ENCODE data around the gene NUB1.

The NUB1 gene

GRCh38 chr7:151342811-151343210 is 1.2 kb downstream of the NUB1 start:
- Histone ChIP-seq H3K9ac (ENCODE audit: low read depth in 1 of 2, low read length in 2 of 2) (peak overlapping the region; percentile 30 to 83), H3K27ac (ENCODE audit: low read depth, low read length) (peak overlapping the region; percentile 13), H3K4me1 (ENCODE audit: control insufficient read depth in 1 of 2, insufficient read depth in 2 of 2, low read length in 2 of 2) (peaks cover 38 to 44% of the 10 kb centered on the region in 2 donors)

DNA sequence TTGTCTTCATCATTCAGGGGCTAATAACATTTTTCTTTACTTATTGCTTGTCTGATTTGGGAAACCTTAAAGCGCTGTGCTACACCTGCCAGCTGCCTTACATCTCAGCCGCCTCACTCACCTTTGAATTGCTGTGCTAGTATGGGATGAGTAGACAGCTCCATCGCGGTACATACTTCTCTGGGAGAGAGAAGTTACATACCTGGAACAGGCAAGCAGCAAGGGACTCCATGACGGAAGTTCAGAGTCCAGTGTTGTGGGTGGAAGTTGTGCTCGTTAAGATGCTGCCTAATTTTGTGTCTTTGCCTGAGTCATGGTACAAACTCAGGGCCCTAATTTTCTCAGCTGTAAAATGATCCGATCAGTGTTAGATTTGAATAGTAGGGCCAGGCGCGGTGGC is 1.9 kb downstream of the NUB1 start:
- Histone ChIP-seq H3K4me3 (ENCODE audit: low read depth in 1 of 2, low read length in 2 of 2) (peak overlapping the region in 1 of 2 donors; percentile 83), H3K9ac (ENCODE audit: low read depth in 1 of 2, low read length in 2 of 2) (peak overlapping the region in 1 of 2 donors; percentile 83), H3K4me1 (ENCODE audit: control insufficient read depth in 1 of 2, insufficient read depth in 2 of 2, low read length in 2 of 2) (peaks cover 38 to 44% of the 10 kb centered on the region in 2 donors), H3K9me3 (ENCODE audit: control insufficient read depth in 1 of 2, low read length in 2 of 2) (no peaks in the 10 kb centered on the region), H3K27me3 (ENCODE audit: control insufficient read depth in 1 of 2, insufficient read depth in 2 of 2, low read length in 2 of 2) (no peaks in the 10 kb centered on the region), H3K27ac (ENCODE audit: low read depth, low read length) (no peak overlapping the region), H3K36me3 (ENCODE audit: control insufficient read depth in 1 of 2, insufficient read depth in 2 of 2, low read length in 2 of 2) (peaks cover 7 to 25% of the 10 kb centered on the region in 2 donors)

More at GRCh38 chr7:151342811-151343210, 1.2 kb downstream of the NUB1 start:
- H3K36me3 ChIP-seq (ENCODE audit: control insufficient read depth in 1 of 2, insufficient read depth in 2 of 2, low read length in 2 of 2), result peaks cover 7 to 25% of the 10 kb centered on the region in 2 donors
- H3K27me3 ChIP-seq (ENCODE audit: control insufficient read depth in 1 of 2, insufficient read depth in 2 of 2, low read length in 2 of 2), result no peaks in the 10 kb centered on the region
- no peaks in the 10 kb centered on the region for H3K9me3 ChIP-seq (ENCODE audit: control insufficient read depth in 1 of 2, low read length in 2 of 2)
- H3K4me3 ChIP-seq (ENCODE audit: low read depth in 1 of 2, low read length in 2 of 2), result peak overlapping the region; percentile 72 to 83

- Histone ChIP-seq H3K27ac (ENCODE audit: low read depth, low read length) (peak overlapping the region; percentile 59), H3K9ac (ENCODE audit: low read depth in 1 of 2, low read length in 2 of 2) (peak overlapping the region; percentile 27 to 40), H3K4me1 (ENCODE audit: control insufficient read depth in 1 of 2, insufficient read depth in 2 of 2, low read length in 2 of 2) (peaks cover 39 to 45% of the 10 kb centered on the region in 2 donors), H3K36me3 (ENCODE audit: control insufficient read depth in 1 of 2, insufficient read depth in 2 of 2, low read length in 2 of 2) (peaks cover 16 to 27% of the 10 kb centered on the region in 2 donors), H3K4me3 (ENCODE audit: low read depth in 1 of 2, low read length in 2 of 2) (peak overlapping the region in 1 of 2 donors; percentile 1), H3K9me3 (ENCODE audit: control insufficient read depth in 1 of 2, low read length in 2 of 2) (no peaks in the 10 kb centered on the region), H3K27me3 (ENCODE audit: control insufficient read depth in 1 of 2, insufficient read depth in 2 of 2, low read length in 2 of 2) (no peaks in the 10 kb centered on the region)
Observed at GRCh38 chr7:151345576-151346469, 4.2 kb downstream of the NUB1 start.

- Histone ChIP-seq H3K4me1 (ENCODE audit: control insufficient read depth in 1 of 2, insufficient read depth in 2 of 2, low read length in 2 of 2) (peaks cover 45% of the 10 kb centered on the region in 2 donors), H3K9ac (ENCODE audit: low read depth in 1 of 2, low read length in 2 of 2) (peak overlapping the region in 1 of 2 donors; percentile 40), H3K9me3 (ENCODE audit: control insufficient read depth in 1 of 2, low read length in 2 of 2) (no peaks in the 10 kb centered on the region), H3K36me3 (ENCODE audit: control insufficient read depth in 1 of 2, insufficient read depth in 2 of 2, low read length in 2 of 2) (peaks cover 22 to 33% of the 10 kb centered on the region in 2 donors), H3K4me3 (ENCODE audit: low read depth in 1 of 2, low read length in 2 of 2) (peak overlapping the region in 1 of 2 donors; percentile 1), H3K27me3 (ENCODE audit: control insufficient read depth in 1 of 2, insufficient read depth in 2 of 2, low read length in 2 of 2) (no peaks in the 10 kb centered on the region), H3K27ac (ENCODE audit: low read depth, low read length) (peak overlapping the region; percentile 7)
Observed at GRCh38 chr7:151346470-151346769, 4.8 kb downstream of the NUB1 start.

GRCh38 chr7:151347200-151347599 is 5.6 kb downstream of the NUB1 start:
- Histone ChIP-seq H3K27me3 (ENCODE audit: control insufficient read depth in 1 of 2, insufficient read depth in 2 of 2, low read length in 2 of 2) (no peaks in the 10 kb centered on the region), H3K4me1 (ENCODE audit: control insufficient read depth in 1 of 2, insufficient read depth in 2 of 2, low read length in 2 of 2) (peaks cover 44 to 49% of the 10 kb centered on the region in 2 donors), H3K36me3 (ENCODE audit: control insufficient read depth in 1 of 2, insufficient read depth in 2 of 2, low read length in 2 of 2) (peaks cover 29 to 41% of the 10 kb centered on the region in 2 donors), H3K4me3 (ENCODE audit: low read depth in 1 of 2, low read length in 2 of 2) (no peak overlapping the region), H3K27ac (ENCODE audit: low read depth, low read length) (no peak overlapping the region), H3K9ac (ENCODE audit: low read depth in 1 of 2, low read length in 2 of 2) (no peak overlapping the region), H3K9me3 (ENCODE audit: control insufficient read depth in 1 of 2, low read length in 2 of 2) (no peaks in the 10 kb centered on the region)

DNA sequence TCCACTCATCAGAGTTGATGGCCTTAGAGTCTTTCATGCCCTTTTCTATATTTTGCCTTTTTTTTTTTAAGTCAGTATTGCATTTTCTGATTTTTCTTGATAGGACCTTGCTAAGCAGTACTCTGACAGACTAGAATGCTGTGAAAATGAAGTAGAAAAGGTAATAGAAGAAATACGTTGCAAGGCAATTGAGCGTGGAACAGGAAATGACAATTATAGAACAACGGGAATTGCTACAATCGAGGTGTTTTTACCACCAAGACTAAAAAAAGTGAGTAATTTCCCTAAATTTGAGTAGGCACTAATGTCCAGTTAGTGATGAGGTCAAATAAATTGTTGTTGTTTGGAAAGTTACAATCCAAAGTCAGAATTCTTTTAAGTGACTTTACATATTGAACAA is 7.4 kb downstream of the NUB1 start:
- Histone ChIP-seq H3K27ac (ENCODE audit: low read depth, low read length) (peak overlapping the region; percentile 86), H3K27me3 (ENCODE audit: control insufficient read depth in 1 of 2, insufficient read depth in 2 of 2, low read length in 2 of 2) (no peaks in the 10 kb centered on the region), H3K4me3 (ENCODE audit: low read depth in 1 of 2, low read length in 2 of 2) (peak overlapping the region; percentile 60 to 62), H3K9me3 (ENCODE audit: control insufficient read depth in 1 of 2, low read length in 2 of 2) (no peaks in the 10 kb centered on the region), H3K9ac (ENCODE audit: low read depth in 1 of 2, low read length in 2 of 2) (peak overlapping the region in 1 of 2 donors; percentile 62), H3K4me1 (ENCODE audit: control insufficient read depth in 1 of 2, insufficient read depth in 2 of 2, low read length in 2 of 2) (peaks cover 37 to 39% of the 10 kb centered on the region in 2 donors), H3K36me3 (ENCODE audit: control insufficient read depth in 1 of 2, insufficient read depth in 2 of 2, low read length in 2 of 2) (peaks cover 35 to 49% of the 10 kb centered on the region in 2 donors)

DNA sequence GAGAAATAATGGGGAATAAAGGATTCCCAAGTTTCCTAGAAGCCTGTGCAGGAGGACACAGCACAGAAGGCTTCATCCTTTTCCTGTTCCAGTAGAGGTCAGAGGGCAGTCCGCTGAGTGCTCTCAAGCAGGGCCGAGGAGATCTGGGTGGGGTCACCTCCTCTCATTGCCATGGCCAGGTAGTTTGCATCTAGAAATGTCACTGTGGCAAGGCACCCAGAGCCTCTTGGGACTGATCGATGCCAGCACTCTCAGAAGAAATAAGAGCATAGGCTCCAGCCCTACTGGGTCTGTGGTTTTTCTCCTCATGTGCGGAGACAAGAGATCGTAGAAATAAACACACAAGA is 7.9 kb downstream of the NUB1 start:
- Histone ChIP-seq H3K4me3 (ENCODE audit: low read depth in 1 of 2, low read length in 2 of 2) (peak overlapping the region; percentile 60 to 62), H3K9me3 (ENCODE audit: control insufficient read depth in 1 of 2, low read length in 2 of 2) (no peaks in the 10 kb centered on the region), H3K4me1 (ENCODE audit: control insufficient read depth in 1 of 2, insufficient read depth in 2 of 2, low read length in 2 of 2) (peaks cover 37 to 39% of the 10 kb centered on the region in 2 donors), H3K27me3 (ENCODE audit: control insufficient read depth in 1 of 2, insufficient read depth in 2 of 2, low read length in 2 of 2) (no peaks in the 10 kb centered on the region), H3K27ac (ENCODE audit: low read depth, low read length) (peak overlapping the region; percentile 86), H3K36me3 (ENCODE audit: control insufficient read depth in 1 of 2, insufficient read depth in 2 of 2, low read length in 2 of 2) (peaks cover 35 to 51% of the 10 kb centered on the region in 2 donors), H3K9ac (ENCODE audit: low read depth in 1 of 2, low read length in 2 of 2) (peak overlapping the region; percentile 62 to 68)

GRCh38 chr7:151351027-151351426 is 9.4 kb downstream of the NUB1 start:
- H3K27me3 ChIP-seq (ENCODE audit: control insufficient read depth in 1 of 2, insufficient read depth in 2 of 2, low read length in 2 of 2), result no peaks in the 10 kb centered on the region
- no peak overlapping the region for H3K9ac ChIP-seq (ENCODE audit: low read depth in 1 of 2, low read length in 2 of 2)
- no peak overlapping the region for H3K4me3 ChIP-seq (ENCODE audit: low read depth in 1 of 2, low read length in 2 of 2)
- H3K4me1 ChIP-seq (ENCODE audit: control insufficient read depth in 1 of 2, insufficient read depth in 2 of 2, low read length in 2 of 2), result peaks cover 29 to 32% of the 10 kb centered on the region in 2 donors
- H3K9me3 ChIP-seq (ENCODE audit: control insufficient read depth in 1 of 2, low read length in 2 of 2), result no peaks in the 10 kb centered on the region
- peaks cover 40 to 58% of the 10 kb centered on the region in 2 donors for H3K36me3 ChIP-seq (ENCODE audit: control insufficient read depth in 1 of 2, insufficient read depth in 2 of 2, low read length in 2 of 2)
- no peak overlapping the region for H3K27ac ChIP-seq (ENCODE audit: low read depth, low read length)

GRCh38 chr7:151351967-151352366 is 10.4 kb downstream of the NUB1 start:
- H3K9ac ChIP-seq (ENCODE audit: low read depth in 1 of 2, low read length in 2 of 2), result no peak overlapping the region
- peaks cover 22 to 24% of the 10 kb centered on the region in 2 donors for H3K4me1 ChIP-seq (ENCODE audit: control insufficient read depth in 1 of 2, insufficient read depth in 2 of 2, low read length in 2 of 2)
- no peaks in the 10 kb centered on the region for H3K27me3 ChIP-seq (ENCODE audit: control insufficient read depth in 1 of 2, insufficient read depth in 2 of 2, low read length in 2 of 2)
- H3K4me3 ChIP-seq (ENCODE audit: low read depth in 1 of 2, low read length in 2 of 2), result no peak overlapping the region
- H3K27ac ChIP-seq (ENCODE audit: low read depth, low read length), result no peak overlapping the region
- peaks cover 42 to 58% of the 10 kb centered on the region in 2 donors for H3K36me3 ChIP-seq (ENCODE audit: control insufficient read depth in 1 of 2, insufficient read depth in 2 of 2, low read length in 2 of 2)
- no peaks in the 10 kb centered on the region for H3K9me3 ChIP-seq (ENCODE audit: control insufficient read depth in 1 of 2, low read length in 2 of 2)

GRCh38 chr7:151352512-151352911 is 10.9 kb downstream of the NUB1 start:
- Histone ChIP-seq H3K36me3 (ENCODE audit: control insufficient read depth in 1 of 2, insufficient read depth in 2 of 2, low read length in 2 of 2) (peaks cover 42 to 54% of the 10 kb centered on the region in 2 donors), H3K27ac (ENCODE audit: low read depth, low read length) (no peak overlapping the region), H3K4me3 (ENCODE audit: low read depth in 1 of 2, low read length in 2 of 2) (no peak overlapping the region), H3K27me3 (ENCODE audit: control insufficient read depth in 1 of 2, insufficient read depth in 2 of 2, low read length in 2 of 2) (no peaks in the 10 kb centered on the region), H3K9ac (ENCODE audit: low read depth in 1 of 2, low read length in 2 of 2) (no peak overlapping the region), H3K4me1 (ENCODE audit: control insufficient read depth in 1 of 2, insufficient read depth in 2 of 2, low read length in 2 of 2) (peaks cover 21 to 22% of the 10 kb centered on the region in 2 donors), H3K9me3 (ENCODE audit: control insufficient read depth in 1 of 2, low read length in 2 of 2) (no peaks in the 10 kb centered on the region)

All from duodenal mucosa (tissue), 2 donors.